Measurements from ENCODE around the gene RBBP7. TPM values are rescaled to one million over a fixed set of nuclear protein-coding genes. Genes with fewer than 3 reads are reported as not detected.
A peak's percentile ranks its signal among the peaks of the same experiment; 100 is the strongest.

Gene RBBP7
- polyA plus RNA-seq (2013, experiment 1 of 4), result 185 TPM
- 183 TPM for polyA plus RNA-seq (2013, experiment 2 of 4)
- polyA plus RNA-seq (2013, experiment 3 of 4), result 146 TPM
- polyA plus RNA-seq (2013, experiment 4 of 4), result 147 TPM

DNA sequence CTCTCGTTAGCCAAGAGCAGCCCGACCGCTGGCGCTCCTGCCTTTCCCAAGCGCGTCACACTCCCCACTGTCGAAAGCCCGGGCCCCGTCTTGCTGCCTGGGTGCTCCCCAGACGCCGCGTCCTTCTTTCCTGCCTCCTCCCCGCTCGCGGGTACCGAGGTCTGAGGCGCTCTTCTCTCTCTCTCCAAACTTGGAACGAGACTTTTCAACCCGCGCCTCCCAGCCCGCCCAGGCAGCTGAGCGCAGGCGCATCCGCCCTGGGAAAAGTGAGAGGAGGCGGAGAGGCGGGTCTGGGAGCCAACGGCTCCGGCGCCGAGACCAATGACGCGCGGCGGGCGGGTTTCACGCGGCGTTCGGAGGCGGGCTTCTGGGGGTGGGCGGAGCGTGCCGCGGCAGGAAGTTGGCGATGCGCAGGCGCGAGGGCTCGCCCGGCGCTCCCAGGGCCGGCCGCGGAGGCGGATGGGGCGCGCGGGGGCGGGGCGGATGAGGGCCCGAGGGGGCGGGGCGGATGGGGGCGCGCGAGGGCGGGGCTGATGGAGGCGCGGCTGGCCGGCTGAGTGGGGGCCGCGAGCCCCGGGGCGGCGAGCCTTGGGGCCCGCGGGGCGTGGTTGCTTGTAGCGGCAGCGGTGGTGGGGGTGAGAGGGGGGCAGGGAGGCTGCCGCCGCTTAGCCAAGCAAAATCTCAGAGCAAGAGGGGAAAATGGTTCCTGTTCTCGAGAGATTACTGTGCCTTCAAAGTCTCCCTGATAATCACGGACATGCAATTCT, at the start of gene RBBP7:
Gene RBBP7, minus strand, starts transcription at position 268 of the 767 bp plus-strand sequence. CDS start 309 bp downstream, outside the sequence.
- Histone ChIP-seq H3K4me3 (ENCODE audit: insufficient read depth, low read depth, low read length) (peak within 1 kb of the TSS; percentile 67), H3K36me3 (ENCODE audit: control insufficient read depth, insufficient read depth, low read length) (no peaks in the 10 kb centered on the region), H3K4me1 (ENCODE audit: control insufficient read depth, insufficient read depth, low read length) (peaks cover 6% of the 10 kb centered on the region), H3K9me3 (ENCODE audit: control insufficient read depth, low read length) (no peaks in the 10 kb centered on the region), H3K27me3 (ENCODE audit: control insufficient read depth, insufficient read depth, low read length, poor library complexity, severe bottlenecking) (no peaks in the 10 kb centered on the region), H3K27ac (ENCODE audit: insufficient read depth, low read depth, low read length, poor library complexity, severe bottlenecking) (peak within 1 kb of the TSS; percentile 99)
- 0% methylated on average over 82 to 84 of the region's 84 CpGs for whole genome bisulfite sequencing, 2 experiments

DNA sequence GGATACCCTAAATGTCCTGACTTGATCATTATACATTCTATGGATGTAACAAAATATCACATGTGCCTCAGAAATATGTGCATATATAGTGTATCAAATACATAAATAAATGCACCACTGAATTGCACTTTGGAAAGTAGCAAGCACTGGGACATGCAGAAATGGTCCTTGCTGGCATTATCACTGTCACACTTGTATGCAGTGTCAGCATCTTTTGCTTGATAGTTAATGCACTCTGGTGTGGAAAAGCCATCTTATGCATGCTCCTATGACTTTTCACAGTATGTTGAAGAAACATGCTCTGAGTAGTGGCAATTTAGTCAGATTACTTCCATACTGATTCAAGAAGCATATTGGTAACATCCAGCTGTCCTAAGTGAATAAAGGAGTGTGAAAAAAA, 48.8 kb upstream of the RBBP7 start:
- Histone ChIP-seq H3K27me3 (ENCODE audit: control insufficient read depth, insufficient read depth, low read length, poor library complexity, severe bottlenecking) (no peaks in the 10 kb centered on the region), H3K27ac (ENCODE audit: insufficient read depth, low read depth, low read length, poor library complexity, severe bottlenecking) (no peak overlapping the region), H3K4me1 (ENCODE audit: control insufficient read depth, insufficient read depth, low read length) (no peaks in the 10 kb centered on the region), H3K36me3 (ENCODE audit: control insufficient read depth, insufficient read depth, low read length) (no peaks in the 10 kb centered on the region), H3K9me3 (ENCODE audit: control insufficient read depth, low read length) (no peaks in the 10 kb centered on the region), H3K4me3 (ENCODE audit: insufficient read depth, low read depth, low read length) (no peak overlapping the region)

DNA sequence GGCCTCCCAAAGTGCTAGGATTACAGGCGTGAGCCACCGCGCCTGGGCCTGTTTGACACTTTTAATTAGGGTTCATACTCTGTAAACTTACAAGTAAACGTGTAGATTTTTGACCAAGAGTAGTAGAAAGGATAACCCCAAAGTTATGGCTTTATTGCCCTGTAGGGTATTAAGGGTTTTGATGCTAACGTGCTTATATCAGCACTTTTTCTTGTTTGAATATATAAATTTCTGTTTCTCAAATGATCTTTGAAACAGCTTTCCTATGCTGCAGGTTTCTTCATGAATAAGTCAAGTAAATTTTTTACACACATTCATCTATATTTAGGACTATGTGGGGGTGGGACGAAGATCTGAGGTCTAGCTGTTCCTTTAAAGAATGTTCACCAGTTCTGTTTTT, 47.0 kb upstream of the RBBP7 start:
- no peak overlapping the region for H3K27ac ChIP-seq (ENCODE audit: insufficient read depth, low read depth, low read length, poor library complexity, severe bottlenecking)
- no peaks in the 10 kb centered on the region for H3K9me3 ChIP-seq (ENCODE audit: control insufficient read depth, low read length)
- H3K4me1 ChIP-seq (ENCODE audit: control insufficient read depth, insufficient read depth, low read length), result no peaks in the 10 kb centered on the region
- no peak overlapping the region for H3K4me3 ChIP-seq (ENCODE audit: insufficient read depth, low read depth, low read length)
- 92 to 100% methylated on average over 1 to 6 of the region's 6 CpGs for WGBS, 2 experiments
- H3K36me3 ChIP-seq (ENCODE audit: control insufficient read depth, insufficient read depth, low read length), result no peaks in the 10 kb centered on the region
- no peaks in the 10 kb centered on the region for H3K27me3 ChIP-seq (ENCODE audit: control insufficient read depth, insufficient read depth, low read length, poor library complexity, severe bottlenecking)

DNA sequence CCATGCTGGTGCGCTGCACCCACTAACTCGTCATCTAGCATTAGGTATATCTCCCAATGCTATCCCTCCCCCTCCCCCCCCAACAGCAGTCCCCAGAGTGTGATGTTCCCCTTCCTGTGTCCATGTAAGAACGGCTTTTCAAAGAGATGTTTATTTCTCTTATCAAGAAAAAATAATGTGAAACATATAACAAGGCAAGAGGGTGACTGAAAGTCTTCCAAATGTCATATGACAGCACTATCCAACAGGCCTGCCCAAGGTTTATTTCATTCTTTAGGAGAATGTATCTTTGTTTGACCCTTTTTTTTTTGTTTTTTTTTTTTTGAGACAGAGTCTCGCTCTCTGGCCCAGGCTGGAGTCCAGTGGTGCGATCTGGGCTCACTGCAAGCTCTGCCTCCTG, 46.4 kb upstream of the RBBP7 start:
- H3K4me3 ChIP-seq (ENCODE audit: insufficient read depth, low read depth, low read length), result no peak overlapping the region
- no peaks in the 10 kb centered on the region for H3K4me1 ChIP-seq (ENCODE audit: control insufficient read depth, insufficient read depth, low read length)
- no peaks in the 10 kb centered on the region for H3K27me3 ChIP-seq (ENCODE audit: control insufficient read depth, insufficient read depth, low read length, poor library complexity, severe bottlenecking)
- H3K36me3 ChIP-seq (ENCODE audit: control insufficient read depth, insufficient read depth, low read length), result no peaks in the 10 kb centered on the region
- H3K9me3 ChIP-seq (ENCODE audit: control insufficient read depth, low read length), result no peaks in the 10 kb centered on the region
- H3K27ac ChIP-seq (ENCODE audit: insufficient read depth, low read depth, low read length, poor library complexity, severe bottlenecking), result no peak overlapping the region
- WGBS, 2 experiments, result 95 to 100% methylated on average over 1 to 4 of the region's 5 CpGs

DNA sequence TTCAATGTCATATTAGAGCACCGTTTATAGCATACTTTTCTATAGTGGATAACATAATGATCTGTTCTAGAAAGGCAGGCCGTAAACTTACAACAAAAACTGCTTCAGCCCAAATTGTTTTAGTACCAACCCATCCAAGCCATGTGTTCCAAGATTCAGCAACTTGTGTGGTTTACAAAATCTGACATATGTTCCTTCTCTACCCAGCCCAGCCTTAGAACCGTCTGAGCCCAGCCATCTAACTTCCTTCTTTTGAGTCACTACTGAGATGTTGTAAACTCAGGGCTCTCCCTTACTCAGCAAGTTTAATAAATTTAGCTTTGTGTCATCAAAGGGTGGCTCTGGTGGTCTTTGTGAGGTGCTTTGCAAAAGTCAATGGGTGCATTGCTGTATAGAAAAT, 43.9 kb upstream of the RBBP7 start:
- no peaks in the 10 kb centered on the region for H3K27me3 ChIP-seq (ENCODE audit: control insufficient read depth, insufficient read depth, low read length, poor library complexity, severe bottlenecking)
- 94 to 97% methylated on average over 2 to 3 of the region's 3 CpGs for WGBS, 2 experiments
- no peaks in the 10 kb centered on the region for H3K9me3 ChIP-seq (ENCODE audit: control insufficient read depth, low read length)
- H3K4me1 ChIP-seq (ENCODE audit: control insufficient read depth, insufficient read depth, low read length), result no peaks in the 10 kb centered on the region
- no peak overlapping the region for H3K27ac ChIP-seq (ENCODE audit: insufficient read depth, low read depth, low read length, poor library complexity, severe bottlenecking)
- no peaks in the 10 kb centered on the region for H3K36me3 ChIP-seq (ENCODE audit: control insufficient read depth, insufficient read depth, low read length)
- no peak overlapping the region for H3K4me3 ChIP-seq (ENCODE audit: insufficient read depth, low read depth, low read length)

DNA sequence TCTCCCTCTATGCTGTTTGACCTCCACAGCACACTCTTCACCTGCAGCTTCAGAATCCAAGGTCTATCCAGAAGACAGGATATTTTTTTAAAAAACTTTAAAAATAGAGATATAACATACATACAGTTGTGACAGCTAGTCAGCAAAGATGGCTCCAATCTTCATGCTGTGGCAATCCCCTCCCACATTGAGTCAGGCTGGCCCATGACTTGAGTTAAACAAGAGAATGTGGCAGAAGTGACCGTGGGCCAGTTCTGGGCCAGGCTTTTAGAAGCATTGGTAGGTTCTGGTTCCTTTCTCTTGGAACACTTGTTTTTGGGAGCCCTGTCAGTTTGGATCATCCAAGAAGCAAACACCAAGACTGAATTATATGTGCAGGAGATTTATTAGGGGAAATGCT, 40.2 kb upstream of the RBBP7 start:
- no peaks in the 10 kb centered on the region for H3K4me1 ChIP-seq (ENCODE audit: control insufficient read depth, insufficient read depth, low read length)
- H3K4me3 ChIP-seq (ENCODE audit: insufficient read depth, low read depth, low read length), result no peak overlapping the region
- no peaks in the 10 kb centered on the region for H3K27me3 ChIP-seq (ENCODE audit: control insufficient read depth, insufficient read depth, low read length, poor library complexity, severe bottlenecking)
- WGBS, 2 experiments, result 93 to 100% methylated on average over 1 of the region's 1 CpG
- no peaks in the 10 kb centered on the region for H3K36me3 ChIP-seq (ENCODE audit: control insufficient read depth, insufficient read depth, low read length)
- no peak overlapping the region for H3K27ac ChIP-seq (ENCODE audit: insufficient read depth, low read depth, low read length, poor library complexity, severe bottlenecking)
- H3K9me3 ChIP-seq (ENCODE audit: control insufficient read depth, low read length), result no peaks in the 10 kb centered on the region

DNA sequence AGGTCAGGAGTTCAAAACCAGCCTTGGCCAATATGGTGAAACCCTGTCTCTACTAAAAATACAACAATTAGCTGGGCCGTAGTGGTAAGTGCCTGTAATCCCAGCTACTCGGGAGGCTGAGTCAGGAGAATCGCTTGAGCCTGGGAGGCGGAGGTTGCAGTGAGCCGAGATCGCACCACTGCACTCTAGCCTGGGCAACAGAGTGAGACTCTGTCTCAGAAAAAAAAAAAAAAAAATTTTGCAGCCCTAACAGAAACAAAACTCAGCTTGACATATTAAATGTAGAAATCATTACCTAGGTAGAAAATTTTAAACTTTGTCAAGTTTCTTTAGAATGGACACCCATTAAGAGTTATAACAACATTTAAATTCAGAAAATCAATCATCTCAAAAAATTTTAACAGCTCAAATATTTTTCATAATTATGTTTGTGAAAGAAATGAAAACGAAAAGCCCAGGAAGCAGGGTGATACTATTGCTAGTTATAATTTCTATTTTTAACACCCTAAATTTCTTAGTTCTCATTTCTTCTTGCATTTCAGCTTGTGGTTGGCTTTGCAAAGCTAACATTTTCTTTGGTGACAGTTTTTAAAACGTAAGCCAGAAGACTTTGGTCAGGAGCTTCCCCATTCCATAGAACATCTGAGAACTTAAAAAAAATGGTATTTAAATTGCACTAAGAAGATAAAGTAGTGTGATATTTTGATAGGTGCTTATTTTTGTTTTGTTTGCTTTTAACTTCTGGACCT, 33.3 kb upstream of the RBBP7 start:
- WGBS, 2 experiments, result 96% methylated on average over 5 to 7 of the region's 8 CpGs
- Histone ChIP-seq H3K36me3 (ENCODE audit: control insufficient read depth, insufficient read depth, low read length) (no peaks in the 10 kb centered on the region), H3K4me1 (ENCODE audit: control insufficient read depth, insufficient read depth, low read length) (no peaks in the 10 kb centered on the region), H3K9me3 (ENCODE audit: control insufficient read depth, low read length) (no peaks in the 10 kb centered on the region), H3K27me3 (ENCODE audit: control insufficient read depth, insufficient read depth, low read length, poor library complexity, severe bottlenecking) (no peaks in the 10 kb centered on the region), H3K27ac (ENCODE audit: insufficient read depth, low read depth, low read length, poor library complexity, severe bottlenecking) (no peak overlapping the region), H3K4me3 (ENCODE audit: insufficient read depth, low read depth, low read length) (no peak overlapping the region)

DNA sequence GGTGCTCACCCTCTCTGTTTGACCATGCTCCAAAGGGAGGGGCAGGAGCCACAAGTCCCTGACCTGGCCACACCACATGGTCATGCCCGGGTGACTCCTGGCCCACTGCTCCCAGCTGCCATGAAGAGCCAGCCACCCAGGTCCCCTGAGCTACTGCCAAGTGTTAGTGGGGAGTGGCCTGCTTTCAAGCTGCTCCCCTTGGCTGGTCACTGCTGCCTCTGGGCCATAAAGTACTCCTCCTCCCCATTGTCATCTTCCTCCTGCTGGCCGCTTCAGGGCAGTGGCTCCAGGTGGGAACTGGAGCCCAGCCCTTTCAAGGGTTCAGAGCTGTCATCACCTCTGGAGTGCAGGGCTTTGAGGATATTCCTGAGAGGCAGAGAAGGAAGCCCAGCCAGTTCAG, 27.3 kb upstream of the RBBP7 start:
- H3K9me3 ChIP-seq (ENCODE audit: control insufficient read depth, low read length), result no peaks in the 10 kb centered on the region
- no peak overlapping the region for H3K27ac ChIP-seq (ENCODE audit: insufficient read depth, low read depth, low read length, poor library complexity, severe bottlenecking)
- no peaks in the 10 kb centered on the region for H3K36me3 ChIP-seq (ENCODE audit: control insufficient read depth, insufficient read depth, low read length)
- H3K4me3 ChIP-seq (ENCODE audit: insufficient read depth, low read depth, low read length), result no peak overlapping the region
- no peaks in the 10 kb centered on the region for H3K4me1 ChIP-seq (ENCODE audit: control insufficient read depth, insufficient read depth, low read length)
- no peaks in the 10 kb centered on the region for H3K27me3 ChIP-seq (ENCODE audit: control insufficient read depth, insufficient read depth, low read length, poor library complexity, severe bottlenecking)
- WGBS, 2 experiments, result 80 to 90% methylated on average over 2 of the region's 2 CpGs

DNA sequence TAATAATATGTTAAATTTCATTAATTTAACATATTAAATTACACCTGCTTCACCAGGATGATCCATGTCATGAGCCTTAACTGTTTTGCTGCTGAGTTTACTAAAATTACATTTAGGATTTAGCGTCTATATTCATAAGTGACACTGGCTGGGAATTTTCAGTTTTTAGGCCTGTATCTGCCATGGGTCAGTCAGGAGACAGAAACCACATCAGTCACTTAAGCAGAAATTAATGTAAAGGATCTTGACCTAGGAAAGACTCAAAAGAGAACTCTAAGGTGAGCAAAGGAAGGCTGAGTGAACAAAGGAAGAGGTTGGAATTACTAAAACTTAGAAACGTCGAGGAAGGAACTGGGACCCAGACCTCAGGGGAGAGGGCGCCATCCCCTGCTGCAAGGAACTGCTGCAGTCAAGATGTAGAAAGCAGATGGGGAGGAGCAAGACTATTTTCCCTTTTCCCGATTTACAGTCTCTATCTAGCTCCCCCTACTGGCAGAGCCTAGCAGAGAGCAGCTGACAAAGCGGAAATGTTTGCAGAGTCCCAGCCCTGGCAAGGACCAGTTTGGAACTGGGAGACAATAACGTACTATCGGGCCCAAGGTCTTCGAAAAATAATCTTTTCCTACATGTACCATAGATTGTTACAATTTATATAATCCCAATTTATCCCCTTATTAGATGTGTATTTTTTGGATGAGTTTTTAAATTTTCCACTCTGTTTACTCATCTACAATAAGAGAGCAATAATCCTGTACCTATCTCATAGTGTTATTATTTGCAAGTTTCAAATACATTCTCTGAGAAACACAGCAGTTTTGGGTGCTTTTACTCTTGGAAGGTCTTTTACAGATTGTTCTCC, 22.6 kb upstream of the RBBP7 start:
- no peaks in the 10 kb centered on the region for H3K4me1 ChIP-seq (ENCODE audit: control insufficient read depth, insufficient read depth, low read length)
- H3K27me3 ChIP-seq (ENCODE audit: control insufficient read depth, insufficient read depth, low read length, poor library complexity, severe bottlenecking), result no peaks in the 10 kb centered on the region
- H3K4me3 ChIP-seq (ENCODE audit: insufficient read depth, low read depth, low read length), result no peak overlapping the region
- no peaks in the 10 kb centered on the region for H3K9me3 ChIP-seq (ENCODE audit: control insufficient read depth, low read length)
- WGBS, 2 experiments, result 17 to 19% methylated on average over 7 to 8 of the region's 9 CpGs
- no peak overlapping the region for H3K27ac ChIP-seq (ENCODE audit: insufficient read depth, low read depth, low read length, poor library complexity, severe bottlenecking)
- no peaks in the 10 kb centered on the region for H3K36me3 ChIP-seq (ENCODE audit: control insufficient read depth, insufficient read depth, low read length)

DNA sequence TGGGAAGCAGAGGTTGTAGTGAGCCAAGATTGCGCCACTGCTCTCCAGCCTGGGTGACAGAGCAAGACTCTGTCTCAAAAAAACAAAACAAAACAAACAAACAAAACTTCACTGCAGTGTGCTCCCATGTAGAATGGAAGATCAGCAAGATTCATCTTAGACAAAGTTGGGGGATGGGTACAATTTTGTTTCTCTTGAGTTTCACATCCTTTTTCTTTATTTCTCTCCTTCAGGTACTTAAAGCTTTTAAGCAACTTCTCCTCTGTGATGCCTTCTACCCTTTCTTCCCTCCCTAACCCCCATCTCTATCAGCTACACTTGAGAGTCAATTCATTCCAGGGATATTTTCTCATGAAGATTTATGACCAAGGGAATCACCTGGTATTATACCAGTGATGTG, 15.5 kb upstream of the RBBP7 start:
- no peaks in the 10 kb centered on the region for H3K9me3 ChIP-seq (ENCODE audit: control insufficient read depth, low read length)
- H3K4me1 ChIP-seq (ENCODE audit: control insufficient read depth, insufficient read depth, low read length), result no peaks in the 10 kb centered on the region
- WGBS, 2 experiments, result 100% methylated on average over 1 of the region's 1 CpG
- H3K36me3 ChIP-seq (ENCODE audit: control insufficient read depth, insufficient read depth, low read length), result no peaks in the 10 kb centered on the region
- H3K27ac ChIP-seq (ENCODE audit: insufficient read depth, low read depth, low read length, poor library complexity, severe bottlenecking), result no peak overlapping the region
- no peak overlapping the region for H3K4me3 ChIP-seq (ENCODE audit: insufficient read depth, low read depth, low read length)
- H3K27me3 ChIP-seq (ENCODE audit: control insufficient read depth, insufficient read depth, low read length, poor library complexity, severe bottlenecking), result peaks cover 5% of the 10 kb centered on the region

Measured in ectodermal cell (in vitro differentiated cells).